Measurements from ENCODE around the gene KLHL7.
"Not testable (repeated sequence)": the region's sequence is repeated elsewhere in the genome, so short reads cannot be mapped to it uniquely, and the experiment has no call there.

The KLHL7 gene

GRCh38 chr7:23185980-23186379 lies 80.4 kb downstream of the KLHL7 start:
- TF ChIP-seq CTCF (IDR thresholded peaks at IDR 0.05; ENCODE audit: low read length, missing control alignments), result no peak
- DNase-seq (ENCODE audit: low read depth), result no peak
- H3K4me3 ChIP-seq (replicated peaks; ENCODE audit: low read depth, low read length), result no peak overlapping the region

GRCh38 chr7:23191022-23191421 lies 85.4 kb downstream of the KLHL7 start:
- no peak for DNase-seq (ENCODE audit: low read depth)
- H3K4me3 ChIP-seq (replicated peaks; ENCODE audit: low read depth, low read length), result no peak overlapping the region
- no peak for TF ChIP-seq CTCF (IDR thresholded peaks at IDR 0.05; ENCODE audit: low read length, missing control alignments)

- DNase-seq (ENCODE audit: low read depth); H3K4me3 ChIP-seq (replicated peaks; ENCODE audit: low read depth, low read length): not testable (repeated sequence)
Measured at GRCh38 chr7:23193650-23194227, 88.2 kb downstream of the KLHL7 start.

- no peak overlapping the region for H3K4me3 ChIP-seq (replicated peaks; ENCODE audit: low read depth, low read length)
- TF ChIP-seq CTCF (IDR thresholded peaks at IDR 0.05; ENCODE audit: low read length, missing control alignments), result no peak
- no peak for DNase-seq (ENCODE audit: low read depth)
Measured at GRCh38 chr7:23196306-23196705, 90.7 kb downstream of the KLHL7 start.

GRCh38 chr7:23197745-23198144 lies 92.2 kb downstream of the KLHL7 start:
- not testable (repeated sequence) for DNase-seq (ENCODE audit: low read depth); H3K4me3 ChIP-seq (replicated peaks; ENCODE audit: low read depth, low read length)

GRCh38 chr7:23200331-23200730 lies 94.7 kb downstream of the KLHL7 start:
- DNase-seq (ENCODE audit: low read depth), result no peak
- no peak overlapping the region for H3K4me3 ChIP-seq (replicated peaks; ENCODE audit: low read depth, low read length)
- TF ChIP-seq CTCF (IDR thresholded peaks at IDR 0.05; ENCODE audit: low read length, missing control alignments), result no peak

GRCh38 chr7:23204241-23204640 lies 98.7 kb downstream of the KLHL7 start:
- no peak overlapping the region for H3K4me3 ChIP-seq (replicated peaks; ENCODE audit: low read depth, low read length)
- no peak for DNase-seq (ENCODE audit: low read depth)
- TF ChIP-seq CTCF (IDR thresholded peaks at IDR 0.05; ENCODE audit: low read length, missing control alignments), result no peak

- no peak overlapping the region for H3K4me3 ChIP-seq (replicated peaks; ENCODE audit: low read depth, low read length)
- no peak for DNase-seq (ENCODE audit: low read depth)
- no peak for TF ChIP-seq CTCF (IDR thresholded peaks at IDR 0.05; ENCODE audit: low read length, missing control alignments)
Measured at GRCh38 chr7:23205577-23205908, 100.0 kb downstream of the KLHL7 start.
